GM23338 (cell line): ENCODE measurements around the gene RAB34. TPM values are rescaled to one million over a fixed set of nuclear protein-coding genes. Genes with fewer than 3 reads are reported as not detected.

Experiments used
- ATAC-seq: fragments of 200-7000 bp; cut with Tn5 transposase; 3 replicates; pipeline ENCODE4 v1.9.1; 2020
- DNase-seq: peaks from one replicate; pipeline ENCODE4 v3.0.0-alpha.2; 2015; ENCODE audit warnings: low spot score
- H2AFZ ChIP-seq: fragments of 200-600 bp; sonication (generic); 2 replicates; pipeline ENCODE4 v1.8.0; 2016; ENCODE audit warnings: antibody characterized with exemption, mild to moderate bottlenecking, moderate library complexity
- H3F3A ChIP-seq: fragments of 200-600 bp; sonication (generic); replicated peaks from 2 replicates; pipeline ENCODE4 v1.8.0; 2017; ENCODE audit warnings: antibody characterized with exemption, mixed run types, low read depth
- H3K27ac ChIP-seq: fragments of 200-600 bp; sonication (generic); 2 replicates; pipeline ENCODE4 v1.6.1; 2016; ENCODE audit warnings: low read depth
- H3K27me3 ChIP-seq: fragments of 200-600 bp; sonication (generic); 2 replicates; pipeline ENCODE4 v1.8.0; 2016; ENCODE audit warnings: mild to moderate bottlenecking, mixed run types, moderate library complexity; ENCODE audit not compliant: insufficient read depth
- H3K36me3 ChIP-seq: fragments of 200-600 bp; sonication (generic); 2 replicates; pipeline ENCODE4 v1.8.0; 2016; ENCODE audit warnings: mild to moderate bottlenecking; ENCODE audit not compliant: insufficient read depth
- H3K4me1 ChIP-seq: fragments of 200-600 bp; sonication (generic); 2 replicates; pipeline ENCODE4 v1.8.0; 2016; ENCODE audit warnings: mild to moderate bottlenecking, moderate library complexity; ENCODE audit not compliant: insufficient read depth
- H3K4me2 ChIP-seq: fragments of 200-600 bp; sonication (generic); 2 replicates; pipeline ENCODE4 v1.7.1; 2017; ENCODE audit warnings: mixed run types
- H3K4me3 ChIP-seq: fragments of 200-600 bp; sonication (generic); 2 replicates; pipeline ENCODE4 v1.6.1; 2016; ENCODE audit warnings: mixed run types
- H3K79me2 ChIP-seq: fragments of 200-600 bp; sonication (generic); replicated peaks from 2 replicates; pipeline ENCODE4 v1.8.0; 2017; ENCODE audit warnings: mild to moderate bottlenecking; ENCODE audit not compliant: insufficient read depth
- H3K9me2 ChIP-seq: fragments of 200-600 bp; sonication (generic); 2 replicates; pipeline ENCODE4 v1.8.0; 2017; ENCODE audit not compliant: insufficient read depth
- H4K20me1 ChIP-seq: fragments of 200-600 bp; sonication (generic); replicated peaks from 2 replicates; pipeline ENCODE4 v1.8.0; 2017; ENCODE audit warnings: mild to moderate bottlenecking; ENCODE audit not compliant: insufficient read depth
- H3K27ac Mint-ChIP-seq: 2 replicates; pipeline ENCODE4 v1.8.0; 2020; ENCODE audit warnings: inconsistent platforms, mild to moderate bottlenecking, moderate library complexity, mixed read lengths
- H3K27me3 Mint-ChIP-seq: 3 replicates; pipeline ENCODE4 v1.8.0; 2022; ENCODE audit warnings: low read depth, mild to moderate bottlenecking, moderate library complexity, mixed read lengths, inconsistent platforms; ENCODE audit not compliant: insufficient read depth, poor library complexity
- H3K36me3 Mint-ChIP-seq: 3 replicates; pipeline ENCODE4 v1.8.0; 2021; ENCODE audit warnings: low read depth, mild to moderate bottlenecking, inconsistent platforms, moderate library complexity, mixed read lengths
- H3K4me1 Mint-ChIP-seq: 3 replicates; pipeline ENCODE4 v1.8.0; 2020; ENCODE audit warnings: mild to moderate bottlenecking, inconsistent platforms, mixed read lengths
- H3K4me3 Mint-ChIP-seq: 3 replicates; pipeline ENCODE4 v1.8.0; 2021; ENCODE audit warnings: moderate library complexity, mild to moderate bottlenecking, inconsistent platforms, mixed read lengths
- H3K9me3 Mint-ChIP-seq: 3 replicates; pipeline ENCODE4 v1.8.0; 2020; ENCODE audit warnings: moderate library complexity, mild to moderate bottlenecking, inconsistent platforms, mixed read lengths
- CREB1 ChIP-seq: fragments of 250-450 bp; sonication (Bioruptor Pico); IDR thresholded peaks from 2 replicates; pipeline ENCODE4 v1.5.0; 2020; ENCODE audit warnings: low read depth, mild to moderate bottlenecking, moderate library complexity
- EZH2 ChIP-seq: fragments of 200-600 bp; sonication (generic); IDR thresholded peaks from one replicate; pipeline ENCODE4 v1.8.0; 2017; ENCODE audit warnings: antibody characterized with exemption, mild to moderate bottlenecking, low read depth; ENCODE audit not compliant: unreplicated experiment
- EZH2phosphoT487 ChIP-seq: fragments of 200-600 bp; sonication (generic); IDR thresholded peaks from one replicate; pipeline ENCODE4 v1.8.1; 2018; ENCODE audit warnings: antibody characterized with exemption; ENCODE audit not compliant: unreplicated experiment
- JUNB ChIP-seq: IDR thresholded peaks from one replicate; pipeline ENCODE4 v1.6.1; 2016; ENCODE audit warnings: antibody characterized with exemption; ENCODE audit not compliant: unreplicated experiment
- NANOG ChIP-seq: IDR thresholded peaks from 2 replicates; pipeline ENCODE4 v1.6.1; 2016; ENCODE audit warnings: antibody characterized with exemption, borderline replicate concordance
- POLR2AphosphoS5 ChIP-seq: IDR thresholded peaks from 2 replicates; pipeline ENCODE4 v1.6.1; 2016; ENCODE audit warnings: antibody characterized with exemption, low read depth
- STAT1 ChIP-seq: IDR thresholded peaks from one replicate; pipeline ENCODE4 v1.6.1; 2016; ENCODE audit warnings: antibody characterized with exemption; ENCODE audit not compliant: unreplicated experiment
- ZNF114 ChIP-seq: fragments of 250-450 bp; sonication (Bioruptor Pico); IDR thresholded peaks from 2 replicates; pipeline ENCODE4 v1.5.0; 2020; ENCODE audit warnings: mild to moderate bottlenecking, moderate library complexity
- ZNF331 ChIP-seq: fragments of 250-450 bp; sonication (Bioruptor Pico); IDR thresholded peaks from 2 replicates; pipeline ENCODE4 v1.5.0; 2020; ENCODE audit warnings: low read depth, mild to moderate bottlenecking, moderate library complexity
- polyA plus RNA-seq: library from polyadenylated mRNA; unstranded; fragments of >200 nt; fragmentation: Nextera tagmentation; extraction: Ambion mirVana; gene quantifications from 2 replicates; pipeline ENCODE4 v1.2.1, GENCODE V29; 2016
- total RNA-seq: library from RNA; depleted of rRNA; stranded (reverse); fragments of >200 nt; shearing (Covaris generic); gene quantifications from 2 replicates; pipeline ENCODE4 v1.2.3, GENCODE V29; 2014
- TF ChIP-seq, protein P1 (sequence below): IDR thresholded peaks from 2 replicates; pipeline ENCODE4 v1.6.1; 2016; ENCODE audit warnings: antibody characterized with exemption
- TF ChIP-seq, protein P2 (sequence below): IDR thresholded peaks from one replicate; pipeline ENCODE4 v1.6.1; 2018; ENCODE audit warnings: antibody characterized with exemption; ENCODE audit not compliant: unreplicated experiment
- TF ChIP-seq, protein P3 (sequence below): fragments of 250-450 bp; sonication (Bioruptor Pico); IDR thresholded peaks from 2 replicates; pipeline ENCODE4 v1.5.0; 2020; ENCODE audit warnings: mild to moderate bottlenecking, moderate library complexity
- TF ChIP-seq, protein P4 (sequence below), 2 experiments: fragments of 200-600 bp in 1 of 2; sonication (generic) in 1 of 2; conservative IDR thresholded peaks; 2 replicates each; pipeline versions ENCODE4 v1.5.1 to v1.6.1; 2016 to 2017; ENCODE audit warnings: antibody characterized with exemption in 2 of 2, low read depth in 2 of 2, mild to moderate bottlenecking in 2 of 2, moderate library complexity in 1 of 2

RAB34 gene
- total and polyA plus RNA-seq, 2 experiments from 2014 or later = 184 to 394 TPM

DNA sequence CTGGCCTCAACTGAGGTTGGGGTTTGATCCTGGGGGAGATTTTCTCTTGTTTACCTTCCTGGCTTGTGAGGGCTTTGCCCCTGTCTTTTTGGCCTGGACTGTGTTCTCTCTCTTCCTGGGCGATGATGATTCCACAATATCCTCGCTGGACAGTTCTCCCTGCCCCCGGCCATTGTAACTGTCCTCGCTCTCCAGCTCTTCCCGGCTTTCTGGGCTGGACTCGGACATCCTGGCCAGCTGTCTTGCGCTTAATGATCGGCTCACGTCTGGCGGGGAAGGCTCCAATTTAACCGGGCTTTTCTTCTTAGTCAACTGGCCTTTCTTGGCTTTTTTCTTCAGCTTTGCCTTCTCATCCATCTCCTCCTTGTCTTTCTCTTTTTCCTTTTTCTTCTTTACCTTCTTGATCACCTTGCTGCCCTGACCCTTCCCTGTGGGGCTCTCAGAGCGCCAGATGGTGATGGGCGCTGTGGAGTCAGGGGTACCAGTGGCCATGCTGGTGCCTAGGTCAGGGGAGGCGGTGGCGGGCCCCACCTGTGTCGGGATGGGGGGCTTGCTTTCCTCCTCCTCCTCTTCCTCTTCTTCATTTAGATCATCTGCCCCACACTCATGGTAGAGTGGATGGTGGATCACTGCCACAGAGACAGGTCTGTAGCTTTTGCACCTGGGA, 14.0 kb downstream of the RAB34 start:
- H3K4me3 ChIP-seq = no peak overlapping the region
- no peak for ATAC-seq
- peaks cover 9% of the 10 kb centered on the region for H3K36me3 ChIP-seq
- H3K36me3 Mint-ChIP-seq = peaks cover 64% of the 10 kb centered on the region
- H3F3A ChIP-seq = peaks cover 16% of the 10 kb centered on the region
- DNase-seq = no peak
- H3K27ac ChIP-seq = no peak overlapping the region
- no peak overlapping the region for H3K4me3 Mint-ChIP-seq
- H3K27me3 ChIP-seq = no peaks in the 10 kb centered on the region
- H4K20me1 ChIP-seq = peaks cover 7% of the 10 kb centered on the region; the same call in 1 of the 2 replicates
- H3K9me2 ChIP-seq = no peaks in the 10 kb centered on the region
- TF ChIP-seq JUNB (no peak), EZH2phosphoT487 (no peak), ZNF114 (CRISPR knock-in tag) (no peak), ZNF331 (CRISPR knock-in tag) (no peak), NANOG (no peak), POLR2AphosphoS5 (no peak), CREB1 (CRISPR knock-in tag) (no peak), STAT1 (no peak), EZH2 (no peak)
- TF ChIP-seq, protein P1, sequence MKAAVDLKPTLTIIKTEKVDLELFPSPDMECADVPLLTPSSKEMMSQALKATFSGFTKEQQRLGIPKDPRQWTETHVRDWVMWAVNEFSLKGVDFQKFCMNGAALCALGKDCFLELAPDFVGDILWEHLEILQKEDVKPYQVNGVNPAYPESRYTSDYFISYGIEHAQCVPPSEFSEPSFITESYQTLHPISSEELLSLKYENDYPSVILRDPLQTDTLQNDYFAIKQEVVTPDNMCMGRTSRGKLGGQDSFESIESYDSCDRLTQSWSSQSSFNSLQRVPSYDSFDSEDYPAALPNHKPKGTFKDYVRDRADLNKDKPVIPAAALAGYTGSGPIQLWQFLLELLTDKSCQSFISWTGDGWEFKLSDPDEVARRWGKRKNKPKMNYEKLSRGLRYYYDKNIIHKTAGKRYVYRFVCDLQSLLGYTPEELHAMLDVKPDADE = no peak
- TF ChIP-seq, protein P2, sequence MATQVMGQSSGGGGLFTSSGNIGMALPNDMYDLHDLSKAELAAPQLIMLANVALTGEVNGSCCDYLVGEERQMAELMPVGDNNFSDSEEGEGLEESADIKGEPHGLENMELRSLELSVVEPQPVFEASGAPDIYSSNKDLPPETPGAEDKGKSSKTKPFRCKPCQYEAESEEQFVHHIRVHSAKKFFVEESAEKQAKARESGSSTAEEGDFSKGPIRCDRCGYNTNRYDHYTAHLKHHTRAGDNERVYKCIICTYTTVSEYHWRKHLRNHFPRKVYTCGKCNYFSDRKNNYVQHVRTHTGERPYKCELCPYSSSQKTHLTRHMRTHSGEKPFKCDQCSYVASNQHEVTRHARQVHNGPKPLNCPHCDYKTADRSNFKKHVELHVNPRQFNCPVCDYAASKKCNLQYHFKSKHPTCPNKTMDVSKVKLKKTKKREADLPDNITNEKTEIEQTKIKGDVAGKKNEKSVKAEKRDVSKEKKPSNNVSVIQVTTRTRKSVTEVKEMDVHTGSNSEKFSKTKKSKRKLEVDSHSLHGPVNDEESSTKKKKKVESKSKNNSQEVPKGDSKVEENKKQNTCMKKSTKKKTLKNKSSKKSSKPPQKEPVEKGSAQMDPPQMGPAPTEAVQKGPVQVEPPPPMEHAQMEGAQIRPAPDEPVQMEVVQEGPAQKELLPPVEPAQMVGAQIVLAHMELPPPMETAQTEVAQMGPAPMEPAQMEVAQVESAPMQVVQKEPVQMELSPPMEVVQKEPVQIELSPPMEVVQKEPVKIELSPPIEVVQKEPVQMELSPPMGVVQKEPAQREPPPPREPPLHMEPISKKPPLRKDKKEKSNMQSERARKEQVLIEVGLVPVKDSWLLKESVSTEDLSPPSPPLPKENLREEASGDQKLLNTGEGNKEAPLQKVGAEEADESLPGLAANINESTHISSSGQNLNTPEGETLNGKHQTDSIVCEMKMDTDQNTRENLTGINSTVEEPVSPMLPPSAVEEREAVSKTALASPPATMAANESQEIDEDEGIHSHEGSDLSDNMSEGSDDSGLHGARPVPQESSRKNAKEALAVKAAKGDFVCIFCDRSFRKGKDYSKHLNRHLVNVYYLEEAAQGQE = no peak
- TF ChIP-seq, protein P3, sequence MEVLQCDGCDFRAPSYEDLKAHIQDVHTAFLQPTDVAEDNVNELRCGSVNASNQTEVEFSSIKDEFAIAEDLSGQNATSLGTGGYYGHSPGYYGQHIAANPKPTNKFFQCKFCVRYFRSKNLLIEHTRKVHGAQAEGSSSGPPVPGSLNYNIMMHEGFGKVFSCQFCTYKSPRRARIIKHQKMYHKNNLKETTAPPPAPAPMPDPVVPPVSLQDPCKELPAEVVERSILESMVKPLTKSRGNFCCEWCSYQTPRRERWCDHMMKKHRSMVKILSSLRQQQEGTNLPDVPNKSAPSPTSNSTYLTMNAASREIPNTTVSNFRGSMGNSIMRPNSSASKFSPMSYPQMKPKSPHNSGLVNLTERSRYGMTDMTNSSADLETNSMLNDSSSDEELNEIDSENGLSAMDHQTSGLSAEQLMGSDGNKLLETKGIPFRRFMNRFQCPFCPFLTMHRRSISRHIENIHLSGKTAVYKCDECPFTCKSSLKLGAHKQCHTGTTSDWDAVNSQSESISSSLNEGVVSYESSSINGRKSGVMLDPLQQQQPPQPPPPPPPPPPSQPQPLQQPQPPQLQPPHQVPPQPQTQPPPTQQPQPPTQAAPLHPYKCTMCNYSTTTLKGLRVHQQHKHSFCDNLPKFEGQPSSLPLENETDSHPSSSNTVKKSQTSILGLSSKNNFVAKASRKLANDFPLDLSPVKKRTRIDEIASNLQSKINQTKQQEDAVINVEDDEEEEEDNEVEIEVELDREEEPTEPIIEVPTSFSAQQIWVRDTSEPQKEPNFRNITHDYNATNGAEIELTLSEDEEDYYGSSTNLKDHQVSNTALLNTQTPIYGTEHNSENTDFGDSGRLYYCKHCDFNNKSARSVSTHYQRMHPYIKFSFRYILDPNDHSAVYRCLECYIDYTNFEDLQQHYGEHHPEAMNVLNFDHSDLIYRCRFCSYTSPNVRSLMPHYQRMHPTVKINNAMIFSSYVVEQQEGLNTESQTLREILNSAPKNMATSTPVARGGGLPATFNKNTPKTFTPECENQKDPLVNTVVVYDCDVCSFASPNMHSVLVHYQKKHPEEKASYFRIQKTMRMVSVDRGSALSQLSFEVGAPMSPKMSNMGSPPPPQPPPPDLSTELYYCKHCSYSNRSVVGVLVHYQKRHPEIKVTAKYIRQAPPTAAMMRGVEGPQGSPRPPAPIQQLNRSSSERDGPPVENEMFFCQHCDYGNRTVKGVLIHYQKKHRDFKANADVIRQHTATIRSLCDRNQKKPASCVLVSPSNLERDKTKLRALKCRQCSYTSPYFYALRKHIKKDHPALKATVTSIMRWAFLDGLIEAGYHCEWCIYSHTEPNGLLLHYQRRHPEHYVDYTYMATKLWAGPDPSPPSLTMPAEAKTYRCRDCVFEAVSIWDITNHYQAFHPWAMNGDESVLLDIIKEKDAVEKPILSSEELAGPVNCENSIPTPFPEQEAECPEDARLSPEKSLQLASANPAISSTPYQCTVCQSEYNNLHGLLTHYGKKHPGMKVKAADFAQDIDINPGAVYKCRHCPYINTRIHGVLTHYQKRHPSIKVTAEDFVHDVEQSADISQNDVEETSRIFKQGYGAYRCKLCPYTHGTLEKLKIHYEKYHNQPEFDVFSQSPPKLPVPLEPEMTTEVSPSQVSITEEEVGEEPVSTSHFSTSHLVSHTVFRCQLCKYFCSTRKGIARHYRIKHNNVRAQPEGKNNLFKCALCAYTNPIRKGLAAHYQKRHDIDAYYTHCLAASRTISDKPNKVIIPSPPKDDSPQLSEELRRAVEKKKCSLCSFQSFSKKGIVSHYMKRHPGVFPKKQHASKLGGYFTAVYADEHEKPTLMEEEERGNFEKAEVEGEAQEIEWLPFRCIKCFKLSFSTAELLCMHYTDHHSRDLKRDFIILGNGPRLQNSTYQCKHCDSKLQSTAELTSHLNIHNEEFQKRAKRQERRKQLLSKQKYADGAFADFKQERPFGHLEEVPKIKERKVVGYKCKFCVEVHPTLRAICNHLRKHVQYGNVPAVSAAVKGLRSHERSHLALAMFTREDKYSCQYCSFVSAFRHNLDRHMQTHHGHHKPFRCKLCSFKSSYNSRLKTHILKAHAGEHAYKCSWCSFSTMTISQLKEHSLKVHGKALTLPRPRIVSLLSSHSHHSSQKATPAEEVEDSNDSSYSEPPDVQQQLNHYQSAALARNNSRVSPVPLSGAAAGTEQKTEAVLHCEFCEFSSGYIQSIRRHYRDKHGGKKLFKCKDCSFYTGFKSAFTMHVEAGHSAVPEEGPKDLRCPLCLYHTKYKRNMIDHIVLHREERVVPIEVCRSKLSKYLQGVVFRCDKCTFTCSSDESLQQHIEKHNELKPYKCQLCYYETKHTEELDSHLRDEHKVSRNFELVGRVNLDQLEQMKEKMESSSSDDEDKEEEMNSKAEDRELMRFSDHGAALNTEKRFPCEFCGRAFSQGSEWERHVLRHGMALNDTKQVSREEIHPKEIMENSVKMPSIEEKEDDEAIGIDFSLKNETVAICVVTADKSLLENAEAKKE (CRISPR knock-in tag) = no peak
- TF ChIP-seq, protein P4, sequence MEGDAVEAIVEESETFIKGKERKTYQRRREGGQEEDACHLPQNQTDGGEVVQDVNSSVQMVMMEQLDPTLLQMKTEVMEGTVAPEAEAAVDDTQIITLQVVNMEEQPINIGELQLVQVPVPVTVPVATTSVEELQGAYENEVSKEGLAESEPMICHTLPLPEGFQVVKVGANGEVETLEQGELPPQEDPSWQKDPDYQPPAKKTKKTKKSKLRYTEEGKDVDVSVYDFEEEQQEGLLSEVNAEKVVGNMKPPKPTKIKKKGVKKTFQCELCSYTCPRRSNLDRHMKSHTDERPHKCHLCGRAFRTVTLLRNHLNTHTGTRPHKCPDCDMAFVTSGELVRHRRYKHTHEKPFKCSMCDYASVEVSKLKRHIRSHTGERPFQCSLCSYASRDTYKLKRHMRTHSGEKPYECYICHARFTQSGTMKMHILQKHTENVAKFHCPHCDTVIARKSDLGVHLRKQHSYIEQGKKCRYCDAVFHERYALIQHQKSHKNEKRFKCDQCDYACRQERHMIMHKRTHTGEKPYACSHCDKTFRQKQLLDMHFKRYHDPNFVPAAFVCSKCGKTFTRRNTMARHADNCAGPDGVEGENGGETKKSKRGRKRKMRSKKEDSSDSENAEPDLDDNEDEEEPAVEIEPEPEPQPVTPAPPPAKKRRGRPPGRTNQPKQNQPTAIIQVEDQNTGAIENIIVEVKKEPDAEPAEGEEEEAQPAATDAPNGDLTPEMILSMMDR (conservative IDR thresholded peaks at IDR 0.05; ENCODE audit: low read depth in 2 of 2) = no peak
- H3K4me2 ChIP-seq = no peak overlapping the region
- H3K79me2 ChIP-seq = no peaks in the 10 kb centered on the region; the same call in 1 of the 2 replicates
- H3K4me1 Mint-ChIP-seq = peaks cover 44% of the 10 kb centered on the region
- H3K27me3 Mint-ChIP-seq = peaks cover 24% of the 10 kb centered on the region
- H3K9me3 Mint-ChIP-seq = no peaks in the 10 kb centered on the region; the same call in 2 of the 3 replicates
- no peak overlapping the region for H2AFZ ChIP-seq
- H3K4me1 ChIP-seq = peaks cover 9% of the 10 kb centered on the region; the same call in 1 of the 2 replicates
- 0 out of 2 replicates have a peak overlapping the region, but pooled peaks have one; percentile 39 for H3K27ac Mint-ChIP-seq
